NCI-H2107 treated with DMSO at 0.1 percent for 48 hours (cell line): ENCODE data around the gene ELP1.

ENCODE experiments used
- DNase-seq: peaks from one replicate; lab custom pipeline; 2025; ENCODE audit not compliant: unreplicated experiment; lab: John Stamatoyannopoulos, UW

ELP1 gene

DNA sequence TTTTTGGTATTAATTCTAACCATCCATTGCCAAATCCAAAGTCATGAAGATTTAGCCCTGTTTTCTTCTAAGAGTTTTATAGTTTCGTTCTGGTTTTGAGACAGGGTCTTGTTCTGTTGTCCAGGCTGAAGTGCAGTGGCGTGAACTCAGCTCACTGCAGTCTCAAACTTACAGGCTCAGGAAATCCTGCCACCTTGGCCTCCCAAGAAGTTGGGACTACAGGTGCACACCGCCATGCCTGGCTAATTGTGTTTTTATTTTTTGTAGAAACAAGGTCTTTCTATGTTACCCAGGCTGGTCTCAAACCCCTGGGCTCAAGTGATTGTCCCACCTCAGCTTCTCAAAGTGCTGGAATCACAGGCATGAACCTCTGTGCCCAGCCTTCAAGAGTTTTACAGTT is 50.8 kb downstream of the ELP1 start:
- no peak for DNase-seq

DNA sequence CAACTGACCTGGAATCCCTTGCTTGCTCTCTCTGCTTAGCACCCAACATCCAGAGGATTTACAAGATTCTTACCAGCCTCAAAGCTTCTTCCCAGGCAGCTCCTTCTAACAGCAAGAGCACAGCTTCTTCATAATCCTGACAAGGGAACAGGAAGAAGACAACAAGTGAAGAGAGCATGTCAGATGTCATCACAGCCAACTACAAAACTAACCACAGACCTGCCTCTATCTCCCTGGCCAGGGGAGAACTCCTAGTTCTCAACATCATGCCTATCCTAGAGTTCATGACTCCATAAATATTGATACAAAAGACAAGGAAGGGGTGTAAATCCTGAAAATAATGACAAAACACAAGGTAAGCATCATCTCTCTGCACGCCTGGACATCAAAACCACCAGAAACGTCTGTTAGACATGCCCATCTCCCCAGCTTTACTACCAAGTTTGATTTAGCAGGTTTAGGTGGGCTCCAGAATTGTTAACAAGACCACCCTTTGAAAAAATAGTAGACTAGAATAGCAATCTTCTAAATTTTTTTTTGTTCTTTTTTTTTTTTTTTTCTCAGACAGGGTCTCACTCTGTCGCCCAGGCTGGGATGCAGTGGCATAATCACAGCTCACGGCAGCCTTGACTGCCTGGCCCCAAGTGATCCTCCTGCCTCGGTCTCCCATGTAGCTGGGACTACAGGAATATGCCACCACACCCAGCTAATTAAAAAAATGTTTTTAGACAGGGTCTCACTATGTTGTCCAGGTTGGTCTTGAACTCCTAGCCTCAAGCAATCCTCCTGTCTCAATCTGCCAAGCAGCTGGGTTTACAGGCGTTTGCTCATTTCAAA is 51.7 kb downstream of the ELP1 start:
- no peak for DNase-seq

DNA sequence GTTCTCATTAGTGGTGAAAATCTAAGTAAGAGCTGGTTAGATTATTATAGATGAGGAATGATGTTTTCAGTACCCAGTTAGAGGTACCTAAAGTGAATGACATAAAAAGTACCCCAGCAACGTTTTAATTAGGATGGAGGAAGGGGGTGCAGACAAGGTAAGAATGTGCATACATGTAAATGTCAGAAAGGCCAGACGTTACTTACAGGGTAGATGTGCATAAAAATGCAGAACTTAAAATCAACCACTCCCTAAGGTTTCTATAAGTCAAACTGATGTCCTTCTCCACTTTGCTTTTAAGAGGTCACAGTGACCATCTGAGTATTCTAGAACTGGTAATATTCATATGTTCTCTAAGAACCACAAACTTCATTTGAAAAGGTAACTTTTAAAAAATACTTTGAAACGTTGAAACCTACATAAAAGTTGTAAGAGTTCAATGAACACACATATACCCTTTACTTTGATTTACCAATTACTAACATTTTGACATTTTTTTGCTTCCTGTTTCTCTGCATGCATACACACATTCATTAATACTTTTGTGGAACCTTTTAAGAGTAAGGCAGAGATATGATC is 53.1 kb downstream of the ELP1 start:
- no peak for DNase-seq

DNA sequence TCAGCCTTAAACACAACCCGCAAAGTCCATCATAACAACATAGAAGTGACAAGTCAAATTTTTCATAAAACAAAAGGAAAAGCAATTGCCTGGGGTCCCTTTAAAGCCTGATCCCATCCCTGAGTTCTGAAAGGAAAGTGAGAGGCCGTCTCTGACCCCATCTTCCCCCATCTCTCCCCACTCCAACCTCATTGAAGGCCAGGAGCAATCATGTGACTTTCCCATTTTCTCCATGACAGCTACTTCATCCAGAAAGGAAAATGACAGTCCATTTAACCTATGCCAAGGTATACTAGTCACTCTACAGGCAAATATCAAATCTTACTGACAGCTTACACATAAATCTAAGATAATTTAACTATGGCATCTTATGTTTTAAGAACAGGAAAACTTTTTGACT is 56.4 kb downstream of the ELP1 start:
- DNase-seq = no peak

DNA sequence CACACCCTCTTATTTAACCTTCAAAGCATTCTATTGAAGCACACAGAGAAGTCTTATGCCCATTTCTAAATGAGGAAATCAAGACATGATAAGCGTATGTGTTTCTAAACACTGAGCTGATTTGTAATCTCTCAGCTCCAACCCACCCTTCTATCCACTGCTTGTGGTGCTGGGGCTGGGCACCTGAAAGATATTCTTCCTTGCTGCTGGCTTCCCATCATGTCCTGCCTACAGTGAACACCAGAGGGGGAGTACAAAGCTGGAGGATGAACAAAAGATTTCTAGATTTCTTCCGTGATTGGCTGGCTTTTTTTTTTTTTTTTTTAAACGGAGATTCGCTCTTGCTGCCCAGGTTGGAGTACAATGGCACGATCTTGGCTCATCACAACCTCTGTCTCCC is 57.5 kb downstream of the ELP1 start:
- DNase-seq = no peak

DNA sequence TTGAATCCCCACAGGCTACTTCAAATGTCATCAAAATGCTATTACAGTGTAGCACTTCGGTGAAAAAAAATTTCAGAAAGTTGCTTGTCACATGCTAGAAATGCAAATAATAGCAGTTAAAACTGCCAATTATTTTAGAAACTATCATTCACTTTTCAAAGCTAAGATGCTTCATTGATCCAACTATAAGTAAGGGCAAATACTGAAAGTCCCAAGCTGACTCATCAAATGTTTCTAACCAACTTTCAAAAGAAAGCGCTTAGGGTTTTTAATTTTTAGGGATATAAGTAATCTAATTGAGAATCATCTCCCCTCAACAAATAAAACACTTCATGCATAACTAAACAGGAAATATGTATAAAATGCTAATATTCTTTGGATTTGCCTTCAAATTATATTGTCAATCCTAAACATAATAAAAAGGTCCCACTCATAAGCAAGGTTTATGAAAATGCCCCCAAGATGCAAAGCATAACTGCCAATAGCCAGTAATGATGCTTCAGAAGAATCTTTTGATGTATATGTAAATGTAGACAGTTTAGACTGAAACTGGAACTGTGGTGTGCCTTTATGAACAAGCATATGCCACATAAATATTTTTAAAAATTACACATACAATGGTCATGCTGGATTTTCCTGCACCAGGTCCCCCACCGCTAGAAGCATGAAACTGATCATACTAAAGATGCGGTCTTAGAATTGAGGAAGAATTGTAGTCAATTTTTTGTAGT is 59.7 kb downstream of the ELP1 start:
- no peak for DNase-seq

DNA sequence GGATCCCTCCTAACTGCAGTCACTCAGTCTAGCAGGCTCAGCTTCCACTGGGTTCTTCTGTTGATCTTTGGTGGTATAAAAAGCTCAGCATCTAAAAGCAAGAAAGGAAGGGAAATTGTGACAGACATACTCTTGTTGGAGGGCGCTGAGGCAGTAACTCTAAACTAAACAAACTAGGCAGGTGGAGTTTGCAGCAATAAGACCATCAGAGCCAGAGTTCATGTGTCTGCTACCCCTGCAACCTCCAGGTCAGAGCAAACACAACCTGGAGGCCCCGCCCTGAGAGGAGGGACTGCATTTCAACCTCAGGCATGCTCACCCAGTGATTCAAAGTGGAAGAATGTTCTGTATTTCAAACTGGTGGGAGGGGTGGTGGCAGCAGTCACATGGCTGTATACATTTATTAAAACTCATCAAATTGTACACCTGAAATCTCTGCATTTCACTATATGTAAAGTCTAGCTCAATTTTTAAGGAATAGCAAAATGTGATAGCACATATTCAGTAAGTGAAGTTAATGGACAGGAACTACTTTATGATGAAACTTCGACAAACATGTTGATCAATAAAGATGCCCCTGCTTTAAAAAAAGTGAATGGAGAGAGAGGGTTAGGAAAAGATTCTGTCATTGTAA is 64.7 kb downstream of the ELP1 start:
- DNase-seq = no peak

DNA sequence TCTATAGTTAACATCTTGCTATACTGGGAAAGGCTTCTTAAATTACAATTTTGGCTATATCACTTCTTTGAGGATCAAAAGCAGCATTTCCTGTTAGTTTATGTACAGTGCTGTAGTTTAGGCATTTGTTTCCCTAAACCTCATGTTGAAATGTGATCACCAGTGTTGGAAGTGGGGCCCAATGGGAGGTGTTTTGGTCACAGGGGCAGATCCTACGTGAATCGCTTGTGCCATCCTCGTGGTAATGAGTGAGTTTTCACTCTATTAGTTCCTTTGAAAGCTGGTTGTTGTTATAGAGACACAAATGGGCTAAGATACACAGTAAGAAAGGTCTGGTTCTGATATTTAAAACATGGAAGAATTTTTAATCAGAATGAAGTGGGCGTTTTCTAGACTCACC is 66.1 kb downstream of the ELP1 start:
- DNase-seq = no peak

DNA sequence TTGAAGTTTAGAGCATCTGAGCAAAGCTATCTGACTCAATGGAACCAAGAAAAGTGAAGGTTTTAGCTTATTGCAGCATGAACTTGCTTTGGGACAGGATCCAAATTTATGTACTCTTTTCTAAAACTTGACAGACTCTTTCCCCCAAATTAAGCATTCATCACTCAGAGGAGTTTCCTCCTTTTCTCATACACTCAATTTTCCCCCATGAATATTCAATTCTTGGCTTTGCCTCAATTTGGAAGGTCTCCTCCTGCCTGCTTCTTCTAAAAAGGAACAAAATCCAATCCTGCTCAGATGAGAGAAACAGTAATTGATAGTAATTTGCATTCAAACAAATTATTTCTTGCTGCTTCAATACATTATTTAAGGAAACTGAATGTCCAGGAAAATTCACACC is 66.8 kb downstream of the ELP1 start:
- no peak for DNase-seq

DNA sequence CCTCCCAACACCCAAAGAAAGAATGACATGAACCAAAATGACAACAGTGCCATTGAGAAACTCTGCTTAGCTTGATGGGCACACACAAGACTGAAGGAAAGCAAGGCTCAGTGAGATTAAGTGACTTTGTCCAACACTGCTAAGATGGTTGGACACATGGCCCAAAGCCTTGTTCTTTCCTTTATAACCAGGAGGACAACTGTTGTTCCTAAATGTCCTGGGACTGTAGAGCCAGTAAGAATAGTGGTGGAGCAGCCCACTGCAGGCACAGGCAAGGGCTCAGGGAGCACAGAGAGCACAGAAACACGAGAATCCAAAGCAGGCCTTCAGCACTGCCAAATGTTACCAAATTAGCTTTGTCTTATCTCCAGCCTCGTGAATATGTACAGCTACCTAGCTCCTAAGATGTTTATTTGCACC is 67.9 kb downstream of the ELP1 start:
- DNase-seq = no peak

DNA sequence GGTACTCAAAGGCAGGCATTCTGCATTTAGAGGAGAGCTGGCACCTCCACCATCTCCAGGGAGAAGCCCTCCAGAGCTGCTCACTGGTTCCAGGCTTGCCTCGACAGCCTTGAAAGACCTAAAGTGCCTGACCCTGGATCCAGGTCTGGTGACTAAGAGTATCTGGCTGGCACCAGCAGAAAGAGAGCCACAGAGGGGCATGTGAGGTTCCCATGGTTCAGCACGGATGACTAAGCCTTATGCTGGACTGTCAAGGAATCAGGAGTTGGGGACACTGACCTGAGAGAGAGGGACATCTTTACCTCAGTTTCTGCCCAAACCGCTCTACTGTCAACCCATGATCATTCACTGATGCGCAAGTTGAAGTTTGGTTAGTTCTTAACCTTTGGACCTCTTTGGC is 68.9 kb downstream of the ELP1 start:
- DNase-seq = no peak

DNA sequence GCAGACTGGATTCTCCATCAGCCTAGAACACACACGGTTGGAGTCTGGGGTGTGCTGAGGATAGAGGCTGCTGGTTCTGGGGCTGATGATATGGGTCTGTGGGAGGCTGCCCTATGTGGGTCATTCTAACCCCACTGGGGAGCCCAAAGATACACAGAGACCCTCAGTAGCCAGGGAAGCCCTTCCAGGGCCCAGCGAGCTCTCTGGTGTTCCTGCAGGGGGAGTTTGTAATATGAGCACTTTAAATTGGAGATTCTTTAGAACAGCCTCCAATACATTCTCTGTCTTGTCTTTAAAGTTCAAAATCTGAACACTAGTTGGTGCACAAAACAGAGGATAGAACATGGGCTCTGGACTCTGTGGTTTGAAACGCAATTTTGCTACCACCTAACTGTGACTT is 69.5 kb downstream of the ELP1 start:
- DNase-seq = no peak

DNA sequence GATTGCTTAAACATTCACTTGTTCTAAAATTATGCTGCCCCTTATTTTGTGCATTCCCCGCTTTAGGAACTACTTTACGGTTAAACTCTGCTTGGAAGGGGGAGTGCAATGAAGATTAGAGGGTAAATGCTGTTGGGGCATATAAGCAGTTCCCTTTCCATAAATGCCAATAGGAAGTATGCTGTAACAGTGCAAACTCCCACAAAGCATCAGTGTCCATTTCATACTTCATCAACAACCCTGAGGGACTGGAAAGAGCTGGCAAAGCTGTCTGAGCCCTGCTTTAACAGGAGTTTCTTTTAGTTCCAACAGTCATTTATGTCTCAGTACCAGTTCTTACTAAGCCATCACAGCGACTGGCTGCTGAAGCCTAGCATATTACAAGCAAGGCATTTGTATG is 70.0 kb downstream of the ELP1 start:
- no peak for DNase-seq

DNA sequence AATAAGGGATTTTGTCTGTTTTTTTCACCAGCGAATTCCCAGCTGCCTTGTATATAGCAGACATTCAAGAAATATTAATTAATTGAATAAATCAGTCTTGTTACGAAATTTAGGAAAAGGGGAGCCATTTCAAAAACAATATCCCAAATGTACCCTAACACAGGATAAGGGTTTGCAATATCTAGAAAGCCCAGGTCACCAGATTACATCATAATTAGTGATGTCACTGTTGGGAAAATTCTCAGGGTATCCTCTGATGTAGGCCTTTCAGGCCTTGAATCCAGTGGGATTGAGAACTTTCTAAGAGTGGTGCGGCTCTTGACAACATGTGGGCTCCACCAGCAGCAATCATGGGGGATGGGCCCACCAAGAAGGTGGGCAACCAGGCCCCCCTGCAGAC is 71.9 kb downstream of the ELP1 start, which contains the start of gene ACTL7A:
TSS of gene ACTL7A (plus strand) at position 270 of the 400 bp plus-strand sequence. CDS start at position 327, 57 bp downstream.
- DNase-seq = no peak

DNA sequence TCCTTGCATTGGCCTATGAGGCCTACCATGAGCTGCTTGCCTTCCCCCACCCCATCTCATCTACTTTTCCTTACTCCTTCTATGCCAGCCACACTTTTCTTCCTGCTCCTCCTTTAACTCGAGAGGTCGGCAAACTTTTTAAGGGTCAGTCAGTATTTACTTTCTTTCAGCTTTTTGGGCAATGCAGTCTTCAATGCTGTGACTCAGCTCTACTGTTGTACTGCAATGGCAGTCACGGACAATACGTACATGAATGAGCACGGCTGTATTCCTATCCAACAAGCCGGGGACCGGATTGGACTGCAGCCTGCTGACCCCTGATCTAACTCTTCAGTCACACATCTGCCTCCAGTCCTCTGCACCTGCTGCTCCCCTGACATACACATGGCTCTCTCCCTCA is 72.5 kb downstream of the ELP1 start:
- DNase-seq = no peak

DNA sequence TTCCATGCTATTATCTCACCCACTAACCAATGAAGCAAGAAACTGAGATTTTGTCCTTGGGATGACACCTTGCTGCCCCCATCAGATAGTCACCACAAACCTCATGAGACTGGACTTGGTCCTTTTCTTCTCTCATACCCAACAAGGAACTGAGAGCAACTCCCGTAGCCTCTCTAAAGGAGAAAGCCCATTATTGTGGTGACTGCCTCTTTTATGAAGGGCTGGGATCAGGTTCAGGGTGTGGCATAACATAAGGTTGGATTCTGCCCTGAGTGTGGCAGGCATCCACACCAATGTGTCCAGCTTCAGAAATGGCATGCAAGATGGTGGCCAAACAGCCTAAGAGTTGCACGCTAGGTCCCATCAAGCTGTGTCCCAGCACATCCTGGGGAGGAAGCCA is 73.2 kb downstream of the ELP1 start:
- DNase-seq = peak; percentile 28

DNA sequence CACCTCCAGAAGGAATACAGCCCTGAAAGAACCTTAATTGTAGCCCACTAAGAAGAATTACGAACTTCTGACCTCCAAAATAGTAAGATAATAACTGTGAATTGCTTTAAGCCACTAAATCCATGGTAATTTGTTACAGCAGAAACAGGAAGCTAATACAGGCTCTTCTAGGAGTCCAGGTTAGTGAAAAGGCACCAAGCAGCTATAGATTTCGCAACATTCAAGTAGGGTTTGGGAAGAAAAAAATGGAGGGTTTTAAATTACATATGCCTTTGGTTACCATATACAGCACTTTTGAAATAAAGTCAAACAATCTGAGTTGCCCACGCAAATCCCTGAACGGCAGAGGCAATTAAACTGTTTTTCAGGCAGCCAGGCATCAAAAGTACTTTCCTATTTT is 73.6 kb downstream of the ELP1 start:
- peak; percentile 28 for DNase-seq

DNA sequence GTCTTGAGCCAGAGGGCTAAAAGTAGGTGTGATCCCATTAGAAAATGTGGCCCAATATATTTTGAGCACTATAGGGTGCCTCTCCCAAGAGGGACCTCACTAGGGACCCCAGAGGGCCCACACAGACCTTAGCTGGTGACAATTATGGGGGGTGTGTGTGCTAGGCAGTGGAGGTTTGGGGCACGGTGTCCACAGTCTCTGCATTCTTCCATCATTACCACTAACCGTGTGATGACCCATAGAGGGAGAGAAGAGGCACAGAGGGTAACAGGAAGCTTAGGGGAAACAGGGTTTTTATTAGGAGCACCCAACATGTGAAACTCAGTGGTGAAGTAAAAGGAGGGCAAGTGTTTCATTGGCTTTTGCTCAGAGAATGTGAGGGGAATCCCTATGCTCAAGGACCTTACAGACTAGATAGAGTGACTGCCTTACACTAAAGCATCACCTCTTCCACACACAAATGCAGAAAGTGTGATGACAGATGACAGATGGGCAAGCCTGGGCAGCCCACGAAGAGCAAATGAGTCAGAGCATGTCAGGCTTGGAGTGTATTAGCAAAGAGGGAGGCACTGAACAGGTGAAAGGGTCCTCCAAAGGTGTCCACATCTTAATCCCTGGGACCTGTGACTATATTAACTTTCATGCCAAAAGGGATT is 74.3 kb downstream of the ELP1 start:
- no peak for DNase-seq

DNA sequence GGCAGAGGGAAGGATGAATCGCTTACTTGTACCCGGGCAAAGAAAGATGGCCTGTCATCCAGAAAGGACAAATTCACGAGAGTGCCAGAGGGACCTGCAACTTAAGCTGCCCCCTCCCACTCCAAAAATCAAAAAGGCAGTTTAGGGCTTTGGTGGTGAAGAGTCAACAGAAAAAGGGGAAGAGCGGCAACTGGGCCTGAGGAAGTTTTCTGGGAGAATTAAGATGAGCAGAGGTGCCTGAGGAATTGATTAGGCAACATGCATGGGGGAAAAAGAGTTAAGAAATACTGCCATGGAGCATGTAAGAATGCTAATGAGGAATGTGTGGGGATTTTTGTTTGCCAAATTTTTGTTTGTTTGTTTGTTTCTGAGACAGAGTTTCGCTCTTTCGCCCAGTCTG is 76.4 kb downstream of the ELP1 start:
- DNase-seq = no peak

DNA sequence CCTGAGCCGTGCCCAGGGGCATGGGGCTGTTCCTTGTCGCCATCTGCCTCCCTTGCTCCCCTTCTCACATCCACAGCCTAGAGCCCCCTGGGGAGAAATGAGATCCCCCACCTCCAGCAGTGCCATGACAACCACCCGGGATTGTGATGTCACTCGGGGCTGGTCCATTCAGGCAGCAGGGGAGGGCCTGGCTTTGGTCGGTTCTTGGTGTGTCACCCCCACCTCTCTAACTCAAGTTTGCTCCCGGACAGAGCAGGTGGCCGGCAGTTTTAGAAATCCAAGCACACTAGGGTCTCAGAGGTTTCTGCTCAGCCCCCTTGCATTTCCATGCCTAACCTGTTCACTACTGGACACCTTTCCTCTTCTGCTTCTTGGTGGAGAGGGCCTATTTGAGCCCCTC is 78.0 kb downstream of the ELP1 start, which contains the start of gene ACTL7B:
TSS of gene ACTL7B (minus strand) at position 99 of the 400 bp plus-strand sequence. CDS start at position 43, 56 bp downstream.
- no peak for DNase-seq

DNA sequence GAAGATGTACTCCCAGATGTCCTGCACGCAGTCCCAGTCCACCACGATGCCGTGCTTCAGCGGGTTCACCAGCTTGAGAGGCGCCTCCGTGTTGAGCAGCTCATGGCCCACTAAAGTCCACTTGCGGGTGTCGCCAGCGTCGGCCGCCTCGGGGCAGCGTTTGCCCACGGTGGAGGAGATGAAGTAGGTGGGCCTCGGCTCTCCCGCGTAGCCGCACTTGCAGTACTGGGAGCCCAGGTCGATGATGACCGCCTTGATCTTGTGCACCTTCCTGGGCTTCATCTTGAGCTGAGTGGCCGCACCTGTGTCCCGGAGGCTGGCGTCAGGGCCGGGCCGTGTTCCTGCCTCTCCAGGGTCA is 78.4 kb downstream of the ELP1 start:
- no peak for DNase-seq
